Measurements from ENCODE around the gene PTPN7.

DNA sequence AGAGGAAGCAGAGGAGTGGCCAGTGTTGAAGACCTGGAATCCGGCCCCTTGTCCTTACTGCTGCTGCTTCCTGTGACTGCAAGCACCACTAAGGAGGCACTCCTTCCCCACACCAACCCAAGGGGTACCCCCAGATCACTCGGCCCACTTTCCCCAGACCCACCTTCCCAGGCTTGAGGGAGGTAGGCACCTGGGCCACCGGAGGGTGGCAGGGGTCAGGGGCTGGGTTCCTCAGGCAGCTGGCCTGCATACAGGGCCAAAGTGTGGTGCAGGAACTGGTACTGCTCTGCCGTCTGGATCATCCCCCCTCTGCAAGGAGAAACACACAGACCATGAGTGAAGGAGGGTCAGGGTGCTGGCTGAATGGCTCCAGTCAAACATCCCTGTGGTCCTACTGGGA lies 12.0 kb downstream of the PTPN7 start:
- TF ChIP-seq ZNF776 (tag by site-specific recombination; IDR thresholded peaks at IDR 0.05; ENCODE audit: borderline replicate concordance) (no peak), YY1 (tag by site-specific recombination; IDR thresholded peaks at IDR 0.05) (no peak), ZNF777 (tag by site-specific recombination; IDR thresholded peaks at IDR 0.05; ENCODE audit: borderline replicate concordance) (no peak), WT1 (tag by site-specific recombination; IDR thresholded peaks at IDR 0.05) (no peak), TCF7L2 (IDR thresholded peaks at IDR 0.05; ENCODE audit: borderline replicate concordance, low read depth, low read length) (no peak), ZNF221 (tag by site-specific recombination; IDR thresholded peaks at IDR 0.05; ENCODE audit: borderline replicate concordance) (no peak)
- TF ChIP-seq, protein P1, sequence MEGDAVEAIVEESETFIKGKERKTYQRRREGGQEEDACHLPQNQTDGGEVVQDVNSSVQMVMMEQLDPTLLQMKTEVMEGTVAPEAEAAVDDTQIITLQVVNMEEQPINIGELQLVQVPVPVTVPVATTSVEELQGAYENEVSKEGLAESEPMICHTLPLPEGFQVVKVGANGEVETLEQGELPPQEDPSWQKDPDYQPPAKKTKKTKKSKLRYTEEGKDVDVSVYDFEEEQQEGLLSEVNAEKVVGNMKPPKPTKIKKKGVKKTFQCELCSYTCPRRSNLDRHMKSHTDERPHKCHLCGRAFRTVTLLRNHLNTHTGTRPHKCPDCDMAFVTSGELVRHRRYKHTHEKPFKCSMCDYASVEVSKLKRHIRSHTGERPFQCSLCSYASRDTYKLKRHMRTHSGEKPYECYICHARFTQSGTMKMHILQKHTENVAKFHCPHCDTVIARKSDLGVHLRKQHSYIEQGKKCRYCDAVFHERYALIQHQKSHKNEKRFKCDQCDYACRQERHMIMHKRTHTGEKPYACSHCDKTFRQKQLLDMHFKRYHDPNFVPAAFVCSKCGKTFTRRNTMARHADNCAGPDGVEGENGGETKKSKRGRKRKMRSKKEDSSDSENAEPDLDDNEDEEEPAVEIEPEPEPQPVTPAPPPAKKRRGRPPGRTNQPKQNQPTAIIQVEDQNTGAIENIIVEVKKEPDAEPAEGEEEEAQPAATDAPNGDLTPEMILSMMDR (tag by site-specific recombination; IDR thresholded peaks at IDR 0.05): no peak

Measured in HEK293 (cell line).